22Rv1 (cell line): ENCODE data around the gene NCKAP5.

Source experiments
- H3K27ac ChIP-seq: fragments of 450-650 bp; 2 replicates; pipeline ENCODE4 v1.5.1; 2017
- CTCF ChIP-seq: fragments of 450-650 bp; IDR thresholded peaks from 2 replicates; pipeline ENCODE4 v1.5.1; 2017; ENCODE audit warnings: mild to moderate bottlenecking
- ZFX ChIP-seq: fragments of 450-650 bp; IDR thresholded peaks from 2 replicates; pipeline ENCODE4 v1.6.1; 2017; ENCODE audit warnings: antibody characterized with exemption, borderline replicate concordance

Gene NCKAP5

GRCh38 chr2:132975193-132976105 is 592.8 kb downstream of the NCKAP5 start:
- TF ChIP-seq ZFX (no peak), CTCF (no peak)

GRCh38 chr2:132974467-132975095 is 593.7 kb downstream of the NCKAP5 start:
- H3K27ac ChIP-seq = no peak overlapping the region
- TF ChIP-seq CTCF = no peak
- TF ChIP-seq ZFX = no peak

More at GRCh38 chr2:132975193-132976105, 592.8 kb downstream of the NCKAP5 start:
- no peak overlapping the region for H3K27ac ChIP-seq

- H3K27ac ChIP-seq = no peak overlapping the region
- no peak for TF ChIP-seq CTCF
- TF ChIP-seq ZFX = no peak
Measured at GRCh38 chr2:132971310-132972061, 596.8 kb downstream of the NCKAP5 start.

- H3K27ac ChIP-seq = no peak overlapping the region
- TF ChIP-seq CTCF = no peak
- no peak for TF ChIP-seq ZFX
Measured at GRCh38 chr2:132969371-132969985, 598.8 kb downstream of the NCKAP5 start.

GRCh38 chr2:132965460-132965859 is 602.8 kb downstream of the NCKAP5 start:
- TF ChIP-seq ZFX (no peak), CTCF (no peak)
- no peak overlapping the region for H3K27ac ChIP-seq

- TF ChIP-seq CTCF (no peak), ZFX (no peak)
Measured at GRCh38 chr2:132963161-132963560, 605.1 kb downstream of the NCKAP5 start.

More at GRCh38 chr2:132963161-132963560, 605.1 kb downstream of the NCKAP5 start:
- H3K27ac ChIP-seq = no peak overlapping the region
